Fibroblast of peridontal ligament (primary cell): ENCODE results near the gene RHBG.

Experiments used
- DNase-seq: peaks from one replicate; pipeline ENCODE4 v3.0.0-alpha.2; 2010; ENCODE audit errors: extremely low read depth

Gene RHBG

GRCh38 chr1:156424806-156425432 is 55.9 kb downstream of the RHBG start:
- DNase-seq, result no peak

- no peak for DNase-seq
Measured at GRCh38 chr1:156425943-156426342, 56.9 kb downstream of the RHBG start.

- DNase-seq, result no peak
Measured at GRCh38 chr1:156427957-156428356, 58.9 kb downstream of the RHBG start.

GRCh38 chr1:156428746-156429288 is 59.8 kb downstream of the RHBG start:
- no peak for DNase-seq

GRCh38 chr1:156429313-156430060 is 60.5 kb downstream of the RHBG start:
- no peak for DNase-seq

GRCh38 chr1:156430303-156430702 is 61.3 kb downstream of the RHBG start:
- no peak for DNase-seq

- no peak for DNase-seq
Measured at GRCh38 chr1:156430866-156431265, 61.9 kb downstream of the RHBG start.

- no peak for DNase-seq
Measured at GRCh38 chr1:156431366-156431765, 62.4 kb downstream of the RHBG start.

GRCh38 chr1:156431769-156432668 is 63.0 kb downstream of the RHBG start:
- DNase-seq, result no peak

- DNase-seq, result no peak
Measured at GRCh38 chr1:156432669-156433018, 63.6 kb downstream of the RHBG start.

- DNase-seq, result no peak
Measured at GRCh38 chr1:156433032-156433431, 64.0 kb downstream of the RHBG start.

GRCh38 chr1:156433602-156434001 is 64.6 kb downstream of the RHBG start:
- no peak for DNase-seq
